Fibroblast of pulmonary artery (primary cell): ENCODE measurements around the gene PLXNA4.

ENCODE experiments used
- DNase-seq: peaks from one replicate; pipeline ENCODE4 v3.0.0-alpha.2; 2010; ENCODE audit warnings: low read depth
- H3K4me3 ChIP-seq: replicated peaks from 2 replicates; pipeline ENCODE4 v1.5.1; 2011; ENCODE audit warnings: low read depth, mild to moderate bottlenecking, control low read depth, low read length, moderate library complexity
- CTCF ChIP-seq: IDR thresholded peaks from 2 replicates; pipeline ENCODE4 v1.5.1; 2011; ENCODE audit warnings: mild to moderate bottlenecking, control low read depth, low read length, inconsistent platforms; ENCODE audit errors: missing control alignments

Gene PLXNA4

GRCh38 chr7:132614428-132615318 lies 38.4 kb upstream of the PLXNA4 start:
- TF ChIP-seq CTCF: peak; percentile 17
- DNase-seq: peak; percentile 20
- peak overlapping the region; percentile 28 for H3K4me3 ChIP-seq

GRCh38 chr7:132613737-132614136 lies 37.5 kb upstream of the PLXNA4 start:
- DNase-seq: no peak
- no peak overlapping the region for H3K4me3 ChIP-seq
- no peak for TF ChIP-seq CTCF

GRCh38 chr7:132610995-132611394 lies 34.7 kb upstream of the PLXNA4 start:
- no peak for TF ChIP-seq CTCF
- no peak overlapping the region for H3K4me3 ChIP-seq
- no peak for DNase-seq

GRCh38 chr7:132609906-132610520 lies 33.7 kb upstream of the PLXNA4 start:
- no peak for DNase-seq
- TF ChIP-seq CTCF: no peak
- no peak overlapping the region for H3K4me3 ChIP-seq

GRCh38 chr7:132609222-132609621 lies 33.0 kb upstream of the PLXNA4 start:
- TF ChIP-seq CTCF: no peak
- H3K4me3 ChIP-seq: no peak overlapping the region
- no peak for DNase-seq

GRCh38 chr7:132608523-132608922 lies 32.3 kb upstream of the PLXNA4 start:
- DNase-seq: no peak
- no peak overlapping the region for H3K4me3 ChIP-seq
- no peak for TF ChIP-seq CTCF
